Choroid plexus epithelial cell (primary cell): ENCODE results near the gene OLA1.

ENCODE experiments used
- DNase-seq: peaks from one replicate; pipeline ENCODE4 v3.0.0-alpha.2; 2010; ENCODE audit warnings: low read depth
- H3K4me3 ChIP-seq: 2 replicates; pipeline ENCODE4 v1.5.1; 2011; ENCODE audit warnings: low read depth, mild to moderate bottlenecking, control low read depth, low read length, moderate library complexity
- CTCF ChIP-seq: conservative IDR thresholded peaks from 2 replicates; pipeline ENCODE4 v1.5.1; 2011; ENCODE audit warnings: low read depth, mild to moderate bottlenecking, control low read depth, inconsistent platforms, low read length, moderate library complexity

The OLA1 gene

GRCh38 chr2:174245065-174245464 lies 3.3 kb downstream of the OLA1 start:
- DNase-seq = peak; percentile 3
- TF ChIP-seq CTCF = no peak
- H3K4me3 ChIP-seq = no peak overlapping the region

- no peak for TF ChIP-seq CTCF
- no peak for DNase-seq
- no peak overlapping the region for H3K4me3 ChIP-seq
These were observed 4.5 kb downstream of the OLA1 start for GRCh38 chr2:174243812-174244211.

GRCh38 chr2:174240097-174240496 lies 8.2 kb downstream of the OLA1 start:
- TF ChIP-seq CTCF = no peak
- no peak for DNase-seq
- no peak overlapping the region for H3K4me3 ChIP-seq

GRCh38 chr2:174236429-174236828 lies 11.9 kb downstream of the OLA1 start:
- no peak for TF ChIP-seq CTCF
- no peak for DNase-seq
- H3K4me3 ChIP-seq = no peak overlapping the region

- no peak overlapping the region for H3K4me3 ChIP-seq
- peak; percentile 48 for DNase-seq
- TF ChIP-seq CTCF = no peak
These were observed 12.7 kb downstream of the OLA1 start for GRCh38 chr2:174235680-174236079.

GRCh38 chr2:174233771-174234275 lies 14.5 kb downstream of the OLA1 start:
- no peak for TF ChIP-seq CTCF
- no peak for DNase-seq
- no peak overlapping the region for H3K4me3 ChIP-seq

GRCh38 chr2:174227748-174228147 lies 20.6 kb downstream of the OLA1 start:
- H3K4me3 ChIP-seq = no peak overlapping the region
- DNase-seq = no peak

More at GRCh38 chr2:174227748-174228147, 20.6 kb downstream of the OLA1 start:
- no peak for TF ChIP-seq CTCF
